ENCODE measurements around the gene CIDEC.
"Not testable (repeated sequence)": the region's sequence is repeated elsewhere in the genome, so short reads cannot be mapped to it uniquely, and the experiment has no call there.

CIDEC gene

GRCh38 chr3:9878700-9879099 lies 1.4 kb downstream of the CIDEC start:
- Histone ChIP-seq H3K36me3 (ENCODE audit: control insufficient read depth in 2 of 2, insufficient read depth in 2 of 2, low read length in 2 of 2) (no peaks in the 10 kb centered on the region), H3K4me3 (ENCODE audit: low read length in 2 of 2) (peak overlapping the region in 1 of 2 donors; percentile 49), H3K9ac (ENCODE audit: low read depth in 1 of 2, low read length in 2 of 2) (no peak overlapping the region), H3K27me3 (ENCODE audit: control insufficient read depth in 2 of 2, insufficient read depth in 2 of 2, low read length in 2 of 2) (no peaks in the 10 kb centered on the region), H3K4me1 (ENCODE audit: control insufficient read depth in 2 of 2, insufficient read depth in 2 of 2, low read length in 2 of 2) (peaks cover 0 to 11% of the 10 kb centered on the region in 2 donors), H3K9me3 (ENCODE audit: control insufficient read depth in 2 of 2, low read length in 2 of 2) (no peaks in the 10 kb centered on the region), H3K27ac (ENCODE audit: low read depth in 2 of 2, low read length in 2 of 2) (peak overlapping the region in 1 of 2 donors; percentile 60)

- Histone ChIP-seq H3K4me3 (ENCODE audit: low read length in 2 of 2) (no peak overlapping the region), H3K27me3 (ENCODE audit: control insufficient read depth in 2 of 2, insufficient read depth in 2 of 2, low read length in 2 of 2) (no peaks in the 10 kb centered on the region), H3K27ac (ENCODE audit: low read depth in 2 of 2, low read length in 2 of 2) (no peak overlapping the region)
Measured at GRCh38 chr3:9876991-9877390, 3.1 kb downstream of the CIDEC start.

GRCh38 chr3:9876255-9876654 lies 3.8 kb downstream of the CIDEC start:
- not testable (repeated sequence) for H3K27ac ChIP-seq (ENCODE audit: low read depth in 2 of 2, low read length in 2 of 2); H3K9ac ChIP-seq (ENCODE audit: low read depth in 1 of 2, low read length in 2 of 2); H3K9me3 ChIP-seq (ENCODE audit: control insufficient read depth in 2 of 2, low read length in 2 of 2); H3K36me3 ChIP-seq (ENCODE audit: control insufficient read depth in 2 of 2, insufficient read depth in 2 of 2, low read length in 2 of 2); H3K27me3 ChIP-seq (ENCODE audit: control insufficient read depth in 2 of 2, insufficient read depth in 2 of 2, low read length in 2 of 2); H3K4me3 ChIP-seq (ENCODE audit: low read length in 2 of 2)
- H3K4me1 ChIP-seq (ENCODE audit: control insufficient read depth in 2 of 2, insufficient read depth in 2 of 2, low read length in 2 of 2): peaks cover 0 to 11% of the 10 kb centered on the region in 2 donors

More at GRCh38 chr3:9876991-9877390, 3.1 kb downstream of the CIDEC start:
- Histone ChIP-seq H3K36me3 (ENCODE audit: control insufficient read depth in 2 of 2, insufficient read depth in 2 of 2, low read length in 2 of 2) (no peaks in the 10 kb centered on the region), H3K9ac (ENCODE audit: low read depth in 1 of 2, low read length in 2 of 2) (no peak overlapping the region), H3K9me3 (ENCODE audit: control insufficient read depth in 2 of 2, low read length in 2 of 2) (no peaks in the 10 kb centered on the region), H3K4me1 (ENCODE audit: control insufficient read depth in 2 of 2, insufficient read depth in 2 of 2, low read length in 2 of 2) (peaks cover 0 to 11% of the 10 kb centered on the region in 2 donors)

GRCh38 chr3:9875448-9875847 lies 4.6 kb downstream of the CIDEC start:
- no peaks in the 10 kb centered on the region for H3K9me3 ChIP-seq (ENCODE audit: control insufficient read depth in 2 of 2, low read length in 2 of 2)
- no peak overlapping the region for H3K9ac ChIP-seq (ENCODE audit: low read depth in 1 of 2, low read length in 2 of 2)
- no peak overlapping the region for H3K4me3 ChIP-seq (ENCODE audit: low read length in 2 of 2)
- H3K4me1 ChIP-seq (ENCODE audit: control insufficient read depth in 2 of 2, insufficient read depth in 2 of 2, low read length in 2 of 2): peaks cover 0 to 11% of the 10 kb centered on the region in 2 donors
- H3K27ac ChIP-seq (ENCODE audit: low read depth in 2 of 2, low read length in 2 of 2): no peak overlapping the region
- H3K27me3 ChIP-seq (ENCODE audit: control insufficient read depth in 2 of 2, insufficient read depth in 2 of 2, low read length in 2 of 2): no peaks in the 10 kb centered on the region
- H3K36me3 ChIP-seq (ENCODE audit: control insufficient read depth in 2 of 2, insufficient read depth in 2 of 2, low read length in 2 of 2): no peaks in the 10 kb centered on the region

GRCh38 chr3:9872067-9872466 lies 8.0 kb downstream of the CIDEC start:
- not testable (repeated sequence) for H3K27me3 ChIP-seq (ENCODE audit: control insufficient read depth in 2 of 2, insufficient read depth in 2 of 2, low read length in 2 of 2); H3K9ac ChIP-seq (ENCODE audit: low read depth in 1 of 2, low read length in 2 of 2); H3K4me3 ChIP-seq (ENCODE audit: low read length in 2 of 2); H3K27ac ChIP-seq (ENCODE audit: low read depth in 2 of 2, low read length in 2 of 2); H3K9me3 ChIP-seq (ENCODE audit: control insufficient read depth in 2 of 2, low read length in 2 of 2); H3K4me1 ChIP-seq (ENCODE audit: control insufficient read depth in 2 of 2, insufficient read depth in 2 of 2, low read length in 2 of 2); H3K36me3 ChIP-seq (ENCODE audit: control insufficient read depth in 2 of 2, insufficient read depth in 2 of 2, low read length in 2 of 2)

GRCh38 chr3:9870978-9871377 lies 9.1 kb downstream of the CIDEC start:
- H3K27me3 ChIP-seq (ENCODE audit: control insufficient read depth in 2 of 2, insufficient read depth in 2 of 2, low read length in 2 of 2): no peaks in the 10 kb centered on the region
- H3K36me3 ChIP-seq (ENCODE audit: control insufficient read depth in 2 of 2, insufficient read depth in 2 of 2, low read length in 2 of 2): no peaks in the 10 kb centered on the region
- H3K9ac ChIP-seq (ENCODE audit: low read depth in 1 of 2, low read length in 2 of 2): no peak overlapping the region
- H3K9me3 ChIP-seq (ENCODE audit: control insufficient read depth in 2 of 2, low read length in 2 of 2): no peaks in the 10 kb centered on the region
- no peaks in the 10 kb centered on the region for H3K4me1 ChIP-seq (ENCODE audit: control insufficient read depth in 2 of 2, insufficient read depth in 2 of 2, low read length in 2 of 2)
- H3K4me3 ChIP-seq (ENCODE audit: low read length in 2 of 2): no peak overlapping the region
- H3K27ac ChIP-seq (ENCODE audit: low read depth in 2 of 2, low read length in 2 of 2): no peak overlapping the region

GRCh38 chr3:9869955-9870354 lies 10.1 kb downstream of the CIDEC start:
- Histone ChIP-seq H3K9ac (ENCODE audit: low read depth in 1 of 2, low read length in 2 of 2) (no peak overlapping the region), H3K4me1 (ENCODE audit: control insufficient read depth in 2 of 2, insufficient read depth in 2 of 2, low read length in 2 of 2) (no peaks in the 10 kb centered on the region), H3K27me3 (ENCODE audit: control insufficient read depth in 2 of 2, insufficient read depth in 2 of 2, low read length in 2 of 2) (no peaks in the 10 kb centered on the region), H3K4me3 (ENCODE audit: low read length in 2 of 2) (no peak overlapping the region), H3K9me3 (ENCODE audit: control insufficient read depth in 2 of 2, low read length in 2 of 2) (no peaks in the 10 kb centered on the region), H3K27ac (ENCODE audit: low read depth in 2 of 2, low read length in 2 of 2) (no peak overlapping the region), H3K36me3 (ENCODE audit: control insufficient read depth in 2 of 2, insufficient read depth in 2 of 2, low read length in 2 of 2) (no peaks in the 10 kb centered on the region)

- Histone ChIP-seq H3K27ac (ENCODE audit: low read depth in 2 of 2, low read length in 2 of 2) (no peak overlapping the region), H3K4me3 (ENCODE audit: low read length in 2 of 2) (no peak overlapping the region), H3K4me1 (ENCODE audit: control insufficient read depth in 2 of 2, insufficient read depth in 2 of 2, low read length in 2 of 2) (peaks cover 0 to 4% of the 10 kb centered on the region in 2 donors), H3K36me3 (ENCODE audit: control insufficient read depth in 2 of 2, insufficient read depth in 2 of 2, low read length in 2 of 2) (no peaks in the 10 kb centered on the region), H3K9me3 (ENCODE audit: control insufficient read depth in 2 of 2, low read length in 2 of 2) (no peaks in the 10 kb centered on the region), H3K9ac (ENCODE audit: low read depth in 1 of 2, low read length in 2 of 2) (no peak overlapping the region), H3K27me3 (ENCODE audit: control insufficient read depth in 2 of 2, insufficient read depth in 2 of 2, low read length in 2 of 2) (no peaks in the 10 kb centered on the region)
Measured at GRCh38 chr3:9867106-9867505, 12.9 kb downstream of the CIDEC start.

- H3K4me1 ChIP-seq (ENCODE audit: control insufficient read depth in 2 of 2, insufficient read depth in 2 of 2, low read length in 2 of 2): peaks cover 0 to 4% of the 10 kb centered on the region in 2 donors
- H3K27me3 ChIP-seq (ENCODE audit: control insufficient read depth in 2 of 2, insufficient read depth in 2 of 2, low read length in 2 of 2): no peaks in the 10 kb centered on the region
- H3K36me3 ChIP-seq (ENCODE audit: control insufficient read depth in 2 of 2, insufficient read depth in 2 of 2, low read length in 2 of 2): no peaks in the 10 kb centered on the region
- no peak overlapping the region for H3K4me3 ChIP-seq (ENCODE audit: low read length in 2 of 2)
- no peak overlapping the region for H3K27ac ChIP-seq (ENCODE audit: low read depth in 2 of 2, low read length in 2 of 2)
- H3K9me3 ChIP-seq (ENCODE audit: control insufficient read depth in 2 of 2, low read length in 2 of 2): no peaks in the 10 kb centered on the region
- no peak overlapping the region for H3K9ac ChIP-seq (ENCODE audit: low read depth in 1 of 2, low read length in 2 of 2)
Measured at GRCh38 chr3:9866639-9867038, 13.4 kb downstream of the CIDEC start.

- not testable (repeated sequence) for H3K4me3 ChIP-seq (ENCODE audit: low read length in 2 of 2); H3K27ac ChIP-seq (ENCODE audit: low read depth in 2 of 2, low read length in 2 of 2)
Measured at GRCh38 chr3:9865125-9865637, 14.9 kb downstream of the CIDEC start.

More at GRCh38 chr3:9865125-9865637, 14.9 kb downstream of the CIDEC start:
- not testable (repeated sequence) for H3K4me1 ChIP-seq (ENCODE audit: control insufficient read depth in 2 of 2, insufficient read depth in 2 of 2, low read length in 2 of 2); H3K27me3 ChIP-seq (ENCODE audit: control insufficient read depth in 2 of 2, insufficient read depth in 2 of 2, low read length in 2 of 2); H3K9ac ChIP-seq (ENCODE audit: low read depth in 1 of 2, low read length in 2 of 2); H3K36me3 ChIP-seq (ENCODE audit: control insufficient read depth in 2 of 2, insufficient read depth in 2 of 2, low read length in 2 of 2); H3K9me3 ChIP-seq (ENCODE audit: control insufficient read depth in 2 of 2, low read length in 2 of 2)

Data from mucosa of rectum (tissue), 2 donors.